ENCODE measurements around the gene TMC1.

The TMC1 gene

DNA sequence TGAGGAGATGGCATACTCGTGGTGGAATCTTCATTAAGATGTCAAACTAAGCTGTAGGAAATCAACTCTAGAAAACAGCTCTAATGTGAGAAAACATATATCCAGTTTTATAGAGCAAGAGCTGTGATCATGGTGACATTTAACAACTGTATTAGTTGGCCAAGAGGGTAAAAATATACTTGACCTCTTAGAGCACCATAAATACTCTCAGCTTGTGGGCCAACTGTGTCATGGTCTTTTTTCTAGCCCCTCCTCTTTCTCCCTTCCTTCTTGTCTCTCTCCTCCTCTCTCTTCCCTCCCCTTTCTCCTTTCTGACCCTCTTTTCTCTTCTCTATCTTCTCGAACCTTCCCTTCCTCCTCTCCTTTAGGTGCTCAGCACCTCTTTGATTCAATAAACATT, 54.7 kb downstream of the TMC1 start:
- no peak for DNase-seq

DNA sequence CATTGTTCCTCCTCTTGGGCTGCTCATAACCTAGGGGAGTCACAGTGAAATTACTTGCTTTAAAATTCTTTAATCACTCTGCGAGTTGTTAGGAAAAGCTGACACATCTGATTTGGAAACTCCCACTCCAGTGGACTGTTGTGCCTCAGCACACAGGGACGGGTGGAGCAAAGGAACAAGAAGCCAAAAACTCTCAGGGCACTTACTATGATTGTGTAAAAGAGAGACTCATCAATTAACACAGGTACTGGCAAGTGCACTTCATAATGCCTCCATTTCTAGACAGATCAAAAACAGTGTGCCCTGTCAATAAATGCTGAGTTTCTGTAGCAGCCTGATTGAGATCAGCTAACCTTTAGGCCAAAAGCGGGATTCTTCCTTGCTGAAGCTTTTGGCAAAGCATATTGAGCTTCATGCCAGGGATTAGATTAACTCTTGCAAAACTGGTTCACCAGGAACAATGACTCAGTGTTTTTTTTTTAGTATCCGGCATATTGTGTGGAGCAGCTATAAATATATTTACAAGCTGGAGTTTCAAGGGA, 55.9 kb downstream of the TMC1 start:
- DNase-seq = peak; percentile 86

DNA sequence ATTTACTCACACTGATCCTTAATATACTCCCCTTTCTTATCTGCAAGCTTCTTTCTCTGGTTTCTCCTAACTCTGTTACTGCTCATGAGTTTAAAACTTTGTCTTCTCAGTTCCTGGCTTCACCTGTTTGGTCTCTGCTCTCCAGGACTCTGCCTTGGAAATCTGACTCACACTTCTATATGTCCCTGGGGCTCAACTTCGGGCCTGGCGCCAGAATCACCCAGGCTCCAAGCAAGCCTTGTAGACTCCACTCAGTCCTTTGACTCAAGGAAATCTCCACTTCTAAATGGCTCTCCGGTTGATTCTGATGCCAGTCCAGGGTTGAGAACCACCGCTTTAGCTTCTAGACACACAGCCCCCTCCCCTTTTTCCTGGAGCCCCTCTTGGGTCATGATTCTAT, 57.8 kb downstream of the TMC1 start:
- DNase-seq = peak; percentile 60

DNA sequence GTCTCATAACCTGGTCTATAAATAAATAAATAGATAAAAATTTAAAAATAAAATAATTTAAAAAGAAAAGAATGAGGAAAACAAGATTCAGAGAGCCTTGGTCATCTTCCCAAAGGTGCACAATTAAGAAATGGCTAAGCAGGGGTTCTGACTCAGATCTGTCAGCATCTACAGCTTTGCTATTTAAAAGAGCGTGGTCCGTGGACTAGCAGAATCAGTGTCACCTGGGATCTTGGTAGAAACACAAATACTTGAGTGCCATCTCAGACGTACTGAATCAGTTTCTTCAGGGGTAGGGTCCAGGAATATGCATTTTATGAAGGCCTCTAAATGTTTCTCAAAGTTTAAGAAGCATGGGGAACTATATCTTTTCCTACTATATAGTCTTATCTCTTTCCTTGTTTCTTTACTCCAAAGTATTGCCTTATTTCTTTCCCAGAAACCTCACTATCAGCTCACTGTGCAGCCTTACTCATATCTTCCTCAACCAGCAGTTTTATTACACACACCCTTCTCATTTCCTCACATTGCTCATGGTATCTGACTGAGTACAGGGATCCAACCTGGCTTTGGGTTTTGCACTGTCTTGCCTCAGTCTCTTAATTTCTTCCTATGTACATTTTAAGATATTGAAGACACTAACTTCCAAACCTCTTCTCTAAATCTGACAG, 58.6 kb downstream of the TMC1 start:
- DNase-seq = peak; percentile 30

DNA sequence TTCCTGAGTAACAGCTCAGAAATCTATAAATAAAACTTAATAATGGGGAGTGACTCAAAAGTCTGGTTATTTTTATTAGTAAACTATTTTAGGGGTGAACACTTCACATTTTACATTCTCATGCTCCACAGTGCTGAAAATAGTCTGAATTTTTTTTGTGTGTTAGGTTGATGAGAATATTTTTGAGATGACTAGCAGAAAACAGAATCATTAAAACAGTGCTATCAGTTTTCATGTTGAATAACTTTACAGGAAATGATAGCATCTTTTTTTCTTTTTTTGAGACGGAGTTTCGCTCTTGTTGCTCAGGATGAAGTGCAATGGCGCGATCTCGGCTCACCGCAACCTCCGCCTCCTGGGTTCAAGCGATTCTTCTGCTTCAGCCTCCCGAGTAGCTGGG, 60.3 kb downstream of the TMC1 start:
- peak; percentile 79 for DNase-seq

DNA sequence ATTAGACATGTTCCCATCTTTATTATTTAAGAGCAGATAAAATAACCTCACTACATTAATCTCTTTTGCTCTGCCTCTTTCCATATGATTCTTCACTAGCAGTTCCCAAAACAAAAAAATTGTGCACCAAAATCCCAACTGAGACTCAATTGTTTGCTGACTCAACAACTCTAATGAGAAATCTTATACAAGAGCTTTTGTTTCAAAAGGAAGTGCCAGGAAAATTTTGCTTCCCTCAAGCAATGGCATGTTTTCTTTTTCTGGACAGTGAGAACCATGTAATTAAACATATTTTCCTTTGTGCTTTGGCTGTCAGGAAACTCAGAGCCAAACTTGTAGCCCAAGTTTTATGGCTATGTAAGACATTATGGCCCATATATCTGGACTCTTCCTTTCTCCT, 62.0 kb downstream of the TMC1 start:
- DNase-seq = peak; percentile 47

DNA sequence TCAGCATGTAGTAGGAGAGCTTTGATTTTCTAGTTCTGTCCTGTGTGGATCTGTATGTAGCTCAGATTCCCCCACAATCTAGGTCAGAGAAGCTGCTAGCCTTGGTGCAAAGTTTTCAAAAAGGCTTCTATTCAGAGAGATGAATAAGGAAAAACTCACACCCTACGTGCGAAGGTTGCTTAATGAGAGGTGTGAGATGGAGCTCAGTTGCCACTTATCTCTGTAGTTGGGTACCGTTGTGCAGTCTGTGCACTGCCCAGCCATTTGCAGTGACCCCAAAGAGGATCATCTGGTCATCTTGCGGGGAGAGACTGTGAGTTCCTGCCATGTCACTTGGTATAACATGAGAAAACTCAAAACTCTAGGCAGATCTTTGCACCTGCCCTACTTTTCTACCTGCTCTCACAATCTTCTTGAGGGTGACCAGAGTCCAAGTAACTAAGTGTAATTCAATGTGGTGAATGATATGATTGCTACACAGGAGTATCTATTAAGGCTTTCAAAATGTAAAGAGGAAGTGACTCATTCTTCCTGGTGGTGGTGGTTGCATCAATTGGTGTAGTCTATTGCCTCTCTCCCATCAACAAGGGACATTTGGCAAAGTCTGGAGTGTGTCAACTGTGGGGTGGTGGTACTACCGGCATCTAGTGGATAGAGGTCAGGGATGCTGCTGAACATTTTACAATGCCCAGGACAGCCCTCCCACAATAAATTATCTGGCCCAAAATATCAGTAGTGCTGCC, 65.2 kb downstream of the TMC1 start:
- DNase-seq = peak; percentile 77

DNA sequence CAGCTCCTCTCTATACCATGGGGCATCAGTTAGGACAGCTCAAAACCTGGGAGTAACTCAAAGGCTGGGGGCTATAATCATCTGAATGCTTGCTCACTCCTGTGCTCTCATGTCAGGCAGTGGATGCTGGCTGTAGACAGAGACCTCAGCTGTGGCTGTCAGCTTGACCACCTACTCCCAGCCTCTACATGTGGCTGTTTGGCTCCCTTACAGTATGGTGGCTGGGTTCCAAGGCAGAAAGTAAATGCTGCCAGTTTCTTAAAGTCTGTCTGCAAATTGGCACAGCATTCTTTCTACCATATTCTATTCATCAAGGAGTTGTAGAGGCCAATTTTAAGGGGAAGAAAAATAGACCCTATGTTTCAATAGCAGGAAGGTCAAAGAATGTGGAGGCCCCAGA, 66.9 kb downstream of the TMC1 start:
- peak; percentile 25 for DNase-seq

DNA sequence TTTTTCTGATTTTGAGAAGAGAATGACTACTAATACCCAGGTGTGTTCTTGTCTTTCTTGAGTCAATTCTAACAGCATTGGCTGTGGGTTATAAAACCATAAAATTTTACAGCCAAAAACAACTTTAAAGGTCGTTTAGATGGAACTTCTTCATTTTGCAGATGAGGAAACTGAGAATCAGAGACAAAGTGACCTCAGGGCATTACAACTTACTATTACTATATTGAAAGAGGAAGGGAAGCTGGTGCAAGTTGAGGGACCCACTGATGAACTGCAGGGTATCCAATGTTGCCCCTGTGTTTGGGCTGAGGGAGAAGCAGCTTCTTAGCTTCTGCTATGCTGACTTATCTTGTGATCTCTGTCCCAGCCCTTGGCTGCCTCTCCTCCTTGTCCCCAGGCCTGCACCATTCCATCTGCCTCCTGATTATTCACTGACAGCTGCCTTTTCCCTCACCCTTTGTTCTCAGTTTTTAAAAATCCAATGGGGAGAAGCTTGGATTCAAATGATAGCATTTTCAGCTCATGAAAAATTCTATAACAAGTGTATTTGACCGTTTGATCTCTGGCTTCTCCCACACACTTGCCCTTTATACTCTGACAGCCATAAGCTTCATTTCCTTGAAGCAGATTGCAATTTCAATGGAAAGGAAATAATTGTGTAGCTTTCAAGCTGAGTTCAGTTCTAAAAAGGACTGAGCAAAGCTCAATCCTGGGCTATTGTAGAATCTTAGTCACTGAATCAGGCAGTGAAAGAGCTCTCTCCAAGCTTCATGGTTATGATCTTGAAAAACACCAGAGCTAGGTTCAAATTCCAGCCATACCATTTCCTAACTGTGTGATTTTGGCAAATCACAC, 68.5 kb downstream of the TMC1 start:
- DNase-seq = no peak

DNA sequence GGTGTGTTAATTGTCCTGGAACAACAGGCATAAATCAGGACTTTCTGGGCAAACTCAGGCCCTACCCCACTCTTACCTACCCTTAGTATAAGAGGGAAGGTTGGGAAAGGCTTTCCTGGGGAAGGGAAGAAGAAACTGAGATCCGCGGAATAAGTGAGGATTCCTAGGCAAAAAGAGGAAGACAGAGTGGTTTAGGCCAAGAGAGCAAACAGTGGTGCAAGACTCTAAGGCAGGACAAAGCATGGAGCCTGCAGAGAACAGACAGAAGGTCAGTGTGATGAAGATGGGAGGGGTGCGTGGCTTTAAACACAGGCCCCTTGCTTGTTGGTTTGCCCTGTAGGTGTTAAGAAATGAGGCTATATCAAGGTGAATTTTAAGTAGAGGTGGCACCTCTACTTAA, 69.4 kb downstream of the TMC1 start:
- no peak for DNase-seq

DNA sequence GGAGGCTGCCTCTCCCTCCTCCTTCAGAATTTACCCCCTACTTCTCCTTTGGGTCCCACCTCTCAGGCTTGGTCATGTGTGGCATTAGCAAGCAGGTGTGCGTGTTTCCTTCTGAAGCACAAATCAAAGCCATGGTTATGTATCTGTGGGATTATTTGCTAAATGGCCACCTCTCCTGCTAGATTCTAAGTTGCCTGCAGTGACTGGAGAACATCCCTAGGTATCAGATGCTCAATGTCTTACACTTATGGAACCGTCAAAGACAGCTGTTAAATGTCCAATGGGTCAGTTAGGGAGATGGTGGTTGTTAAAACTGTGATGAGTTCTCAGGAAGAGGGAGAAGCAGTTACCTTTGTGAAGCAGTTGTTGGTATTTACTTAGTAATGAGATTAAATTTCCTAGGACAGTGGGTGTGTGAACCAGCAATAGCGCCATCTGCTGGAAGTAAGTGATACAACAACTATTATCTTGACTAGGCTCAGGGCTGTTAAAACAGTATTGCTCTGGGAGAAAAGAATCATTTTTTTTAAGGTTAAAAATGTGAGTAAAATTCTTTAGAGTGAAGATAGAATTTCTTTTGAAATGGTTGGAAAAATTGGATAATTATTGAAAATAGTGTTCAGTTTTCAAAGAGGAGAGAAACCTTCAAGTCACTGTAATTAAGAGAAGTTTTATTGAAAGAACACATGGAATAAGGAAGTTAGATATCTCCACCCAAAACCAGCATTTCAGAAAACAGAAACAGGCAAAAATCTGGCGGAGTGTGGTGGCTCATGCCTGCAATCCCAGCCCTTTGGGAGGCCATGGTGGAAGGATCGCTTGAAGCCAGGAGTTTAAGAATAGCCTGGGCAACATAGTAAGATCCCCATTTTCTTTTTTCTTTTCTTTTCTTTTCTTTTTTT, 71.3 kb downstream of the TMC1 start:
- peak; percentile 61 for DNase-seq

DNA sequence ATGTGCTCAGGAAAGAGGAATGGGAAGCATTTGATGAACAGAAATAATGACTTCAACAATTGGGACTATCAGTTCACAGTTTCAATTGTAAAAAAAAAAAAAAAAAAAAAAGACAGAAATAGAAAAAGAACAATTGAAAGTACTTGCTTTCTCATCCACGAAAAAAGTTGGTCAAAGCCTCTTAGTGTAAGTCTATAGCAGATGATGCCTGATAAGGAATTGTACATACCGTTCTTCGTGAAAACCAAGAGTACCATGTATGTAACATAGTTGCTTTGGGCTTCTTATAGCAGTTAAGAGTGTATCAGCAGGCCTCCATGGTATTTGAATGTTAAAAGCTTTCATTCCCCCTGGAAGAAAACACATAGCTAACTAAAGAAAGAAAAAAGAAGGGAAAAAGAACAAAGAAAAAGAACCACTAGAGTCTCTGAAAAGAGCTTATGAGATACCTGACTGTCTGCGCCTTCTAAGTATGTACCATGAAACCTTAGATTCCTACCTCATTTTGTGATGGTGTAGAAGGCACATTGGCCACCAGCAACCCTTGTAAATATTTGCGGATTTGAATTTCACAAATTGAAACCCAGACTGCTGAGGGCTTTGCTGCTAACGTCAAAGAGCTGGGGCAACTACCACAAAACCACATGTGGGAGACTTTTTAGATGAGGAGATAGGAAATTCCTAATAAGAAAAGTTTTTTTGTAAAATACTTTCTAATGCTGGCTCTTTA, 75.2 kb downstream of the TMC1 start:
- DNase-seq = no peak

DNA sequence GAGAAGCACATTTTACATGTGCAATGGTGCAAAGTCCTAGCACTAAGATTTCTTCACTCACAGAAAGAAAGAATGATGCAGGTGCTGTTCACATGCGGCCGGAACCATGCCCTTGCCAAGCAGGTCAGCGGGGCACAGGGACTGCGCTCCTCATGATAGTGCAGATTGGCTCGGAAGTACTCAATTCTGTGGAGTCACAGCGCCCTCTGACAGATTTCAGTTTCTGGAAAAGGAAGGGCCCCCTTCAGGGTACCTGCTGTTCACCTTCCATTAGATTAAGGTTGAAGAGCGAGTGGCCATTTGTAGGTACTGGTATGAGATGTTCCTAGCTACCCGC, 75.7 kb downstream of the TMC1 start:
- no peak for DNase-seq

DNA sequence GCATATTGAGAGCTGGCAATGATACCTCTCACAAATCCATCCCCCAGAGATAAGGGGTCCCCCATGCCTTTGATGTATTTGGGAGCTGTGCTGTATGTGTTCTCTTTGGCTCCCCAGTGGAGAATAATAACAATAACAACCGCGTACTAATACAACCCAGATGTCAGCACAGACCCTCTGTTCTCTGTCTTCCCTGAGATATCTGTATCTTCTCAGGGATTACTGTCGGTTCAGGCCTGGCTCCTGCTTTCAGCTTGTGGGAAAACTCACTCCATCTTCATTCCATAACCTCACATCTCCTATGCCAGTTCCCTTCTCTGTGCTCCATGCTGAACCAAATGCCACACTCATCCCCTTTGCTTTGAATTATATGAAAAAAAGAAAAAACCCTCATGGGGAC, 76.2 kb downstream of the TMC1 start:
- no peak for DNase-seq

DNA sequence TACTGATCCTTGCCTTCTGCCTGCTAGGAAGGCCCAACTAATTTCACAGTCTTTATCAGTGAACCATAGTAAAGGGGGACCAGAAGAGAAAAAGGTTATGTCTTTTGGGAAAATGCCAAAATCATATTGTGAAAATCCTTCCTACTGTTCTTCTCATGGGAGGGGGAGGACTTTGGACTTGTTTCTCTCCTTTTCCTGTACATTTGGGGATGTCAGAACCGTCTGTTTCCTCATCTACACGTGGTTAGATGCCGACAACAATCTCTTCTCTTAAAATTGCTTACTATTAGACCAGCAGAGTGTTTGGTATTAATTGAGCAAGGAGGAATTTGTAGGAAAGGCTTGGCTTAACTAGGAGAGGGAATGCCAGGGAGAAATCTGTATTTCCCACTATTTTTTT, 77.2 kb downstream of the TMC1 start:
- no peak for DNase-seq

DNA sequence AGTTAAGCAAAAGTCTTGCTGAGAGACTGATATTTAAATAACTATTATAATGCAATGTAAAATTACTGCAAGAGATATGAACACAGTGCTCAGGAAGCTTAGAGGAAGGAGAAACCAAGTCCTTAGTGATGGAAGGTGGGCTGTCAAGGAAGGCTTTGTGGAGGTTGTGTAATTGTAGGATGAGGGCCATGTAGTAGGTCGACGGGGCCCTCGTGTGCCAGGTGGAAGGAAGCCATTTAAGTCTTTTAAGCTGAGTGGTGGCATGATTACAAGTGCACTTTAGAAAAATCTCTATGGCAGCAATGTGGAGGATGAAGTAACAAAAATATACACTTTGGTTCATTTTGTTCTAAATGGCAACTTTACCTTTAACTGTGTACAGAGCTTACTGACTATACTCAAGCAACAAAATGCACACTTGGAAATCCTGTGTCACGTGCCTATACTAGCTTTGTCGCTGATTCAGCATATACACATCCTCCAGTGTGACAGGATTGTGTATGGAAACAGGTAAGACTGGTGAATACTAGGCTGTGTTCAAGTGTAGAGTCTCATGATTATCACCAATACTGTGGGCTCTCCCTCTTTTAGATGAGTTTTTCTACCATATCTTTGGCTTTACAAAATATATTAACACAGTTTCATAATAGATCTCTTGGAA, 78.6 kb downstream of the TMC1 start:
- DNase-seq = no peak

DNA sequence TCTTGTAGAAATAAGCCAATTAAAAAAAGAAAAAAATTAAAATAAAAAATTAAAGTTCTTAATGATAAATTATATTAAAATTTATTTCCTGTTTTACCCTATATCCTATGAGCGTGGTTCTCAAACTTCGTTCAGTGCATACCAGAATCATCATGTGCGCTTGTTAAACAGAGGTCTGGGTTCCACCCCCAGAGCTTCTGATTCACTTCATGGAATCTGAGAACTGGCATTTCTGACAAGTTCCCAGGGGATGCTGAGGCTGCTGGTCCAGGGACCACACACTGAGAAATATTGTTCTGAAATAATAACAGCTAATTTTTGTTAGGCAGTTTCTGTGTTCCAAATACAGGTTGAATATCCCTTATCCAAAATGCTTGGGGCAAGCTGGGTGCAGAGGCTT, 79.3 kb downstream of the TMC1 start:
- peak; percentile 95 for DNase-seq

DNA sequence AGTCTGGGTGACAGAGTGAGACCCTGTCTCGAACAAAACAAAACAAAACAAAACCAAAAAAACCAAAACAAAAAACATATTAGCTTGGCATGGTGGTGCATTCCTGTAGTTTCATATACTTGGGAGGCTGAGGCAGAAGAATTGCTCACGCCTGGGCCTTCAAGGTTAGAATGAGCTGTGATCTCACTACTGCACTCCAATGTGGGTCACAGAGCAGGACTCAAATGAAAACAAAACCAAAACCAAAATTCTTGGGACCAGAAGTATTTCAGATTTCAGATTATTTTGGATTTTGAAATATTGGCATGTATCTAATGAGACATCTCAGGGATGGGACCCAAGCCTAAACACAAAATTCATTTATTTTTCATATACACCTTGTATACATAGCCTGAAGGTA, 80.2 kb downstream of the TMC1 start:
- no peak for DNase-seq

DNA sequence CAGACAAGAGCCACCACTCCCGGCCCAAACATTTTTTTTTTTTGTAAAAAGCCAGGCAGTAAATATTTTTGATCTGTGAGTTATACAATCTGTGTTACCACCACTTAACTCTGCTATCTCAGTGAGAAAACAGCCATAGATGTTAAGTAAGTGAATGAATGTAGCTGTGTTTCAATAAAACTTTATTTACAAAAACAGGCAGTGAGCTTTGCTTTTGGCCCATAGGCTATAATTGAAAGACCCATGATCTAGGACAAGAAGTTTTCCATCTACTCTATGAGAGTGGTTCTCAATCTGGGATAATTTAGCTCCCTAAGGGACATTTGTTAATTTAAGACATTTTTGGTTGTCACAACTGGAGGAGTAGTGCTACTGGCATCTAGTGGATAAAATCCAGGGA, 91.0 kb downstream of the TMC1 start:
- peak; percentile 31 for DNase-seq

DNA sequence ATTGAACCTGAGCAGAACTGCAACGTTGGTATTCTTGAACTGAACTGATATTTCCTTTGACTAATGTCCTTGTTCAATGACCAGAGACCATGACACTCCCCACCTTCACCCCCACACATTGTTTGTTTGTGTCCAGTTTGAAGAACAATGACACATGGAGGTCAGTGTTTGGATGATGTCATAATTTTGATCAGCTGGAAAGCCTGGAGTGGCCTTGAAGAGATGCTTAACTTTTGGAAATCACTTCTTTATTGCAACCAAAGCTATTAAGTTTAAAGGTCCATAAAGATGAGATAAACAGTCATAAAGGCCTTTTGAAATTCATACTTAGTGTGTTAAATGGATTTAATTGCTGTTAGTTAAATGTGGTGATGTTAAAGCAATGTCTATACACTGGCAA, 92.7 kb downstream of the TMC1 start:
- DNase-seq = no peak

DNA sequence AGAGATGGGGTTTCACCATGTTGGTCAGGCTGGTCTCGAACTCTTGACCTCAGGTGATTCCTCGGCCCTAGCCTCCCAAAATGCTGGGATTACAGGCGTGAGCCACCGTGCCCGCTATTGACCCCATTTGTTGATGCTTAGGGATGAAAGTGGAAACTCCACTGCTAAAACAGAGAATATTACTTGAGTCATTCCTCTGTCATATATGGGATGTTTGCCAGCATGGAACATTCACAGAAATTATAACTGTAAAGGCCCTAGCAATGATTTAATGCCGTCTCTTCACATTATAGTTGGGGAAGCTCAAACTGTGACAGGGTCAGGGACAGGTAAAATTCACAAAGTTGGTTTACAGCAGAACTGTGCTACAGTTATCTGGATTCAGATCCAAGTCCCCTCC, 94.5 kb downstream of the TMC1 start:
- peak; percentile 33 for DNase-seq

Data from fibroblast of skin of scalp (primary cell).